HG03159 (cell line): ENCODE data around the gene UMAD1.

Source experiments
- ATAC-seq: cut with Tn5 transposase; IDR thresholded peaks from one replicate; pipeline ENCODE4 v1.9.1; 2021; ENCODE audit warnings: mild to moderate bottlenecking, moderate library complexity; ENCODE audit not compliant: unreplicated experiment

UMAD1 gene

GRCh38 chr7:7640221-7641128 lies at the start of gene UMAD1:
UMAD1 (plus strand) TSS chr7:7640752; CDS start chr7:7673372, 32,620 bp downstream.
- peak; percentile 98 for ATAC-seq

GRCh38 chr7:7595451-7595850 lies 45.1 kb upstream of the UMAD1 start:
- ATAC-seq, result no peak

GRCh38 chr7:7596176-7596575 lies 44.4 kb upstream of the UMAD1 start:
- no peak for ATAC-seq

GRCh38 chr7:7607010-7607409 lies 33.5 kb upstream of the UMAD1 start:
- no peak for ATAC-seq

GRCh38 chr7:7609330-7609729 lies 31.2 kb upstream of the UMAD1 start:
- ATAC-seq, result no peak

- ATAC-seq, result no peak
These were observed 28.0 kb upstream of the UMAD1 start for GRCh38 chr7:7612519-7612918.

GRCh38 chr7:7613210-7613609 lies 27.3 kb upstream of the UMAD1 start:
- ATAC-seq, result no peak

GRCh38 chr7:7614018-7614741 lies 26.4 kb upstream of the UMAD1 start:
- ATAC-seq, result no peak

- no peak for ATAC-seq
These were observed 23.0 kb upstream of the UMAD1 start for GRCh38 chr7:7617550-7617949.

- ATAC-seq, result no peak
These were observed 22.1 kb upstream of the UMAD1 start for GRCh38 chr7:7618410-7618809.

GRCh38 chr7:7620236-7620635 lies 20.3 kb upstream of the UMAD1 start:
- ATAC-seq, result no peak

GRCh38 chr7:7620644-7621210 lies 19.8 kb upstream of the UMAD1 start:
- ATAC-seq, result no peak

GRCh38 chr7:7628476-7628875 lies 12.1 kb upstream of the UMAD1 start:
- no peak for ATAC-seq

- ATAC-seq, result no peak
These were observed 9.8 kb upstream of the UMAD1 start for GRCh38 chr7:7630626-7631329.

- no peak for ATAC-seq
These were observed 1.1 kb upstream of the UMAD1 start for GRCh38 chr7:7639421-7639820.

- peak; percentile 8 for ATAC-seq
These were observed 718 bp upstream of the UMAD1 start for GRCh38 chr7:7639847-7640220.

- ATAC-seq, result peak; percentile 20
These were observed 644 bp downstream of the UMAD1 start for GRCh38 chr7:7641129-7641663.

GRCh38 chr7:7642081-7642480 lies 1.5 kb downstream of the UMAD1 start:
- no peak for ATAC-seq

- no peak for ATAC-seq
These were observed 7.0 kb downstream of the UMAD1 start for GRCh38 chr7:7647495-7648036.

GRCh38 chr7:7650682-7651206 lies 10.2 kb downstream of the UMAD1 start:
- ATAC-seq, result no peak
